HG03175 (cell line): Measurements from ENCODE around the gene SPINK5.

Experiments
- ATAC-seq: cut with Tn5 transposase; IDR thresholded peaks from one replicate; pipeline ENCODE4 v1.9.1; 2021; ENCODE audit warnings: mild to moderate bottlenecking, moderate library complexity; ENCODE audit not compliant: unreplicated experiment

The SPINK5 gene

DNA sequence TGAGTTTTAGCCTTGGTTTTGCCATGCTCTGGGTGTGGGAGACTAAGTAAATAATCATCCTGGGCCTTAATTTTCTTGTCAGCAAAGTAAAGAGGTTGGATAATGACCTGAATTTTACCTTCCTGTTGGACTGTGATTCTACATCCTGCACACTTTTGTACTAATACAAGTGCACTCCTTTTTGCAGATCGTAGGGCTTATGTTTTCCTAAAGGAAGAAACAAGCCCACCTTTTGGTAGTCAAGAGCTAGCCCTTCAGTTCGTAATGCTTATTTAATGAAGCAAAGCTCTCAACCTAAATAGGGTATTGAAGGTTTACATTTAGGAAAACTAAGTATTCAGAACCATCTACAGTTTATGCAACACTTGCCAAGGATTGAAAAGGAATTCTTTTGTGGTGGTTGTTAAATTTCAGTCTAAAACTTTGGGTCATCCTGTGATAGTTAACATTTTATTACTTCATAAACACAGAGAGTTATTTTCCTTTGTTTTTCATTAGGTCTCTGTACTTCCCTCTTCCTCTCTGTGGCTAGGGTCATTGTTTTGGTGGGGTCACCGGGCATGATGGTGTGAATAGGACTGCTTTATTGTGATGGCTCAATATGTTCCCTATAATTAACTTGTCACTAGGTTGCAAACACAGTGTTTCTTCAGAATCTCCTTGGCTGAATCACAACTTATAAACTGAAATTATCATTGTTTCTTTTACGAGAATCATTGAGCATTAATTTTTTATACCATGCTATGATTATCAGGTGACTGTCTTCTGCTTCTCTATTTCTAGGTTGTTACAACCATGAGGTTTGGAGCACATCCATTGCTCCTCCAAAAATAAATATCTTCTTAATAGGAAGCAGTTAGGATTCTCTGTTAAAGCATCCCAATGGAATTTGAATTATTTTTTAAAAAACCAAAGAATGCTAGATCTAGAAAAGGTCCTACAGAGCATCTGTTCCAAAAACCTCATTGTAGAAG lies 28.5 kb downstream of the SPINK5 start:
- ATAC-seq, result no peak

GRCh38 chr5:148094336-148094735 lies 30.6 kb downstream of the SPINK5 start:
- ATAC-seq, result no peak

GRCh38 chr5:148104226-148104625 lies 40.4 kb downstream of the SPINK5 start:
- ATAC-seq, result no peak

- ATAC-seq, result no peak
Observed at GRCh38 chr5:148107608-148108007, 43.8 kb downstream of the SPINK5 start.

DNA sequence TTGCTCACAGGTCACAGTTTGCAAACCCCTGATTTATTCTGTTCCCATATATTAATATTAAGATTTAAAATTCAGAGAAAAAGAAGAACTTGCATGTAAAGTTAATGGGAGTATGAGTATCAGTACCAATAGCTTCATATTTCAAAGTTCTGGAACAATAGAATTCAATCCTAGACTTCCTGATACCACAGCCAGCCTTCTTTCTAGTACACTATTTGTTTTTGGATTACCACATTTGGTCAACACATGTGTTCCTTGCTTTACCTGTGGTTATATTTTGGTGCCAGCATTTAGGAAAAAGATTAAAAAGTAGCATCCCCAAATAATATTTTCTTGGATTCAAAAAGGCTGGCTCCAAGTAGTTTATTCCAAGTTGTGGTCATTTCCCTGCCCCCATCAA lies 49.5 kb downstream of the SPINK5 start:
- ATAC-seq, result no peak

- no peak for ATAC-seq
Observed at GRCh38 chr5:148120317-148120716, 56.5 kb downstream of the SPINK5 start.

- ATAC-seq, result no peak
Observed at GRCh38 chr5:148125641-148126040, 61.9 kb downstream of the SPINK5 start.

- no peak for ATAC-seq
Observed at GRCh38 chr5:148135091-148136048, 71.6 kb downstream of the SPINK5 start.

GRCh38 chr5:148140846-148141245 lies 77.1 kb downstream of the SPINK5 start:
- no peak for ATAC-seq

GRCh38 chr5:148141645-148142044 lies 77.9 kb downstream of the SPINK5 start:
- ATAC-seq, result no peak

DNA sequence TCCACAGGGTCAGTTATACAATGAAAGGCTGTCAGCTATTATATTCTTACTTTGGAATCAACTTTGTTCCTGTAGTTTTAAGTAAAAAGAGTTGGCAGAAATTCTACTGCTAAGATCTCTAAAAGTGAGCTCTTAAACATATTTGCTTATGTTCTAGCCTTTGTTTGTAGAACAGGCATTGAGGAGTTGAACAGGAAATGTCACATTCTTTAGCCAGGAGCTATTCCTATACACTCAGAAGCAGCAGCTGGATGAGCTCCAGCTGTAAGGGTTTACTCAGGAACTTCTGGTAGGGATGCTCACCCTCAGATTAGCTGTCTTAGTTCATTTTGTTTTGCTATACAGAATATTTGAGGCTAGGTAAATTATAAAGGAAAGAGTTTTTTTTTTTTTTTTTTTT lies 82.1 kb downstream of the SPINK5 start:
- no peak for ATAC-seq

DNA sequence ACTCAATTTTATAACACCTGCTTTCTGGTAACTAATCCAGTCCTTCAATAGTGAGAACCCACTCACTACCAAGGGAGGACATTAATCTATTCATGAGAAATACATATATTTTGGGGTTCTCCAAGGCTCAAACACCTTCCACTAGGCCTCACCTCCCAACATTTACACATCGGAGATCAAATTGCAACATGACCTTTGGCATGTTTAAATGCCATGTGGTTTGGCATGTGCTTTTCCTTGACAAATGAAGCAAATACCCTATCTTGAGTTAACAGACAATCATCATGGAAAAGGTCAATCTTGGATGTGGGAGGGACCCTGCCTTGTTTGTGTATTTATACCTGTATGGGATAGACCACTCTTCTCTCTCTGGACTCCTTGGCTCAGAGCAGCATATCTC lies 82.7 kb downstream of the SPINK5 start:
- ATAC-seq, result no peak

- no peak for ATAC-seq
Observed at GRCh38 chr5:148147415-148147814, 83.6 kb downstream of the SPINK5 start.

DNA sequence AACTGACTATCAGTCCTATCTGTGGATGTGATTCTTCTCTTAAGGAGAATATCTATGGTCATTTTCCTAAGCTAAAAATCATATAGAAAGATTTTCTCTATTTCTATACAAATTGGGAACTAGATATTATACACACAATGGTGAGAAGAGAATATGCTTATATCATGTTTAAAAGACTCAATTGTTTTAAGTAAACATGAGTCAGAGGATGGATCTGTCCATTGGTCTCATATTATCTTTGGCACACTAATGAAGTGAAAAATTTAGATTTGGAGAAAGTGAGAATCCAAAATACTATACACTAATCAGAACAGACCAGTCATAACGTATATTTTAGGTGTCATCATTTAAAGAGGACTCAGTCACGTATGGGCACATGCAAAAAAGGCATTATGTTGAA lies 88.1 kb downstream of the SPINK5 start:
- ATAC-seq, result no peak

GRCh38 chr5:148152781-148153180 lies 89.0 kb downstream of the SPINK5 start:
- no peak for ATAC-seq

- ATAC-seq, result no peak
Observed at GRCh38 chr5:148156609-148157008, 92.8 kb downstream of the SPINK5 start.

DNA sequence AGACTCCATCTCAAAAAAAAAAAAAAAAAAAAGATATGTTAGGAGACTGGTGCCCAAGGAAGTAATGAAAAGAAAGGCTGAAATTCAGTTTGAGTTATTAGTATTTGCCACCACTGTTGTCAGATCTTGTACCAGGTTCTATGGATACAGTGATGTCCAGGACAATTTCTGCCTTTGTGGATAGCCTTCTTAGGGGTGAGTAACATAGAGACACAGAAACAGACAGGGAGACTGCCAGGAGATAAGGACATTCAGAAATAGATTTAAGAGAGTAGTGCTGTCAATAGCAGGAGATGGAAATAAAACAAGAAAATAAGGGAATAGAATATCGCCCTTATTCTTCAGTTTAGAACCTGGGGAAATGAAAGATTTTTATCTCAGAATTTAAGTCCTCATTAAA lies 98.3 kb downstream of the SPINK5 start:
- ATAC-seq, result no peak

DNA sequence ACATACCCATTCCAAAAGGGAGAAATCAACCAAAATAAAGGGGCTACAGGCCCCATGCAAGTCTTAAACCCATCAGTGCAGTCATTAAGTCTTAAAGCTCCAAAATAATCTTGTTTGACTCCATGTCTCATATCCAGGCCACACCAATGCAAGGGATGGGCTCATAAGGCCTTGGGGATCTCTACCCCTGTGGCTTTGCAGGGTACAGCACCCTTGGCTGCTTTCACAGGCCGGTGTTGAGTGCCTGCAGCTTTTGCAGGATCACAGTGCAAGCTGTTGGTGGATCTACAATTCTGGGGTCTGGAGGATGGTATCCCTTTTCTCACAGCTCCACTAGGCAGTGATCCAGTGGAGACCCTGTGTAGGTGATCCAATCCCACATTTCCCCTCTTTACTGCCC lies 99.6 kb downstream of the SPINK5 start:
- no peak for ATAC-seq

GRCh38 chr5:148166550-148167283 lies 102.9 kb downstream of the SPINK5 start:
- ATAC-seq, result no peak

- no peak for ATAC-seq
Observed at GRCh38 chr5:148168246-148168645, 104.5 kb downstream of the SPINK5 start, which contains the start of gene SPINK14. SPINK14 (plus strand) TSS chr5:148168546; CDS start chr5:148169733, 1,187 bp downstream.

DNA sequence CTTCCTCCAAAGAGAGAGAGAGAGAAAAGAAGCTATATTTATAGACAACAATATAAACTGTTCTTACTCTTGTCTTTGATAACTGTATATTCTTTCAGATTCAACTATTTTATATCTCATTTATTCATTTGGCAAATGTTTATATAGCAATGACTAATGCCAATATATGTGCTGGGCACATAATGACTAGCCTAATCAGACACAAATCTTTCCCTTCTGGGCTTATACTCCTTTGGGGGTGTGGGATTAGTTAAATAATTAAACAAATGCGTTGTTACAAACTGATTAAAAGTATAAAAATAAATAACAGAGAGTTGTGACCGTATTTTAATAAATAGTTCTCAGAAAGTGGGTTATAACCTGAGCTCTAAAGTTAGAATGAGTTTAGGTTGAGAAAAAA lies 108.6 kb downstream of the SPINK5 start:
- no peak for ATAC-seq
